CD4-positive, alpha-beta T cell treated with Interferon gamma for 1 hour (primary cell): ENCODE measurements around the gene RBM22.
"Not testable (repeated sequence)": the region's sequence is repeated elsewhere in the genome, so short reads cannot be mapped to it uniquely, and the experiment has no call there.

Experiments used
- DNase-seq: peaks from one replicate; pipeline ENCODE4 v3.0.0-alpha.2; 2020

The RBM22 gene

DNA sequence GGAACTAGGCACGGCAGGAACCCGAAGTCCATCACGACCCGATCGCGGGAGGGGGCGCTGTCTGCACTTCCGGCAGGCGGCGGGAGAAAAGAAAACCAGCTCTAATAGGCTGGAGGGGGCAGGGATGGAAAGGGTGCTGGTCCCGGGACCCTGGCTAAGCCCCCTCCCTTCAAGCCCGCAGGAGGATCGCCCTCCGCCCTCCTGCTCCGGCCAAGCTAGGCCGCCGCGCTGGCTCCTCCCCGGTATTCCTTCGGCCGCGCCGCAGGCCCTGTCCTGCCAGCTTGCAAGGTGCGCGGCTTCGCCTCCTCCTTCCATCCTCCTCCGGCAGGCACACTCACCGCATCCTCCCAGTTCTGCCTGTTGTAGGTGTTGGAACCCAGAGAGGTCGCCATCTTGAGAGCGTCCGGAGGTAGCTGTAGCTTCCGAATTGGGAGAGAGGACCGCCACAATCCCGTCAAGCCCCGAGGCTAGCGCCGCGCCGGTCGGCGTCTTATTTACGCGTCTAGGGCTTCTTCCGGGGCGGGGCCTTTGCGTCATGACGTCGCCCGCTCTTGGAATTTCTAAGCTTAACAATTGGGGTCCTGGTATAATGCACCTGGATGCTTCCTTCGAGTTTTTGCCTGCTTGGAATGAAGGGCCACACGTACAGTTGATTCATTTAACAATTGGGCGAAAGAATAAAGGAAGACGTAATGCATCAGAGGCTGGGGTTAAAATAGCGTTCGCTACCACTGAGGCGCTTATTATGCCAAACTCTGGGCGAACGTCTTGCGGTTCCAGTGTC is at the start of gene RBM22:
TSS of gene RBM22 (minus strand) at position 469 of the 784 bp plus-strand sequence. CDS start at position 392, 77 bp downstream.
- DNase-seq: peak; percentile 90

DNA sequence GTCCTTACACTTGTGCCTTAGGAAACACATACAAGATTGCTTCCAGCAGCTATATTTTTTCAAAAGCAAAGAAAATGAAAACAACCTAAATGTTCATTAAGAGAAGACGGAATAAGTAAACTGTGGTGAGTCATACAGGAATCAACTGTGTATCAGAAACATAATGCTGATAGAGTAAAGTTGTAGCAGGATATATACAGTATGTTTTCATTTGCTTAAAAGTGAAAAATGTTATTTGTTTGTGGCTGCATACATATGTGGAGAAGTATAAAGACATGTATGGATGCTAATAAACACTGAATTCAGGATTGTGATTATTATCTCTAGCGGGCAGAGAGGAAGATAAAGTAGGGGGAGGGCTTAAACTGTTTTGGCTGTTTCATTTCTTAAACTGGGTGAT is 49.6 kb upstream of the RBM22 start:
- DNase-seq: no peak

DNA sequence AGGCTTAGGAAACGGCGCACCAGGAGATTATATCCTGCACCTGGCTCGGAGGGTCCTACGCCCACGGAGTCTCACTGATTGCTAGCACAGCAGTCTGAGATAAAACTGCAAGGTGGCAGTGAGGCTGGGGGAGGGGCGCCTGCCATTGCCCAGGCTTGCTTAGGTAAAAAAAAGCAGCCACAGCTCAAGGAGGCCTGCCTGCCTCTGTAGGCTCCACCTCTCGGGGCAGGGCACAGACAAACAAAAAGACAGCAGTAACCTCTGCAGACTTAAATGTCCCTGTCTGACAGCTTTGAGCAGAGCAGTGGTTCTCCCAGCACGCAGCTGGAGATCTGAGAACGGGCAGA is 42.3 kb upstream of the RBM22 start:
- not testable (repeated sequence) for DNase-seq

DNA sequence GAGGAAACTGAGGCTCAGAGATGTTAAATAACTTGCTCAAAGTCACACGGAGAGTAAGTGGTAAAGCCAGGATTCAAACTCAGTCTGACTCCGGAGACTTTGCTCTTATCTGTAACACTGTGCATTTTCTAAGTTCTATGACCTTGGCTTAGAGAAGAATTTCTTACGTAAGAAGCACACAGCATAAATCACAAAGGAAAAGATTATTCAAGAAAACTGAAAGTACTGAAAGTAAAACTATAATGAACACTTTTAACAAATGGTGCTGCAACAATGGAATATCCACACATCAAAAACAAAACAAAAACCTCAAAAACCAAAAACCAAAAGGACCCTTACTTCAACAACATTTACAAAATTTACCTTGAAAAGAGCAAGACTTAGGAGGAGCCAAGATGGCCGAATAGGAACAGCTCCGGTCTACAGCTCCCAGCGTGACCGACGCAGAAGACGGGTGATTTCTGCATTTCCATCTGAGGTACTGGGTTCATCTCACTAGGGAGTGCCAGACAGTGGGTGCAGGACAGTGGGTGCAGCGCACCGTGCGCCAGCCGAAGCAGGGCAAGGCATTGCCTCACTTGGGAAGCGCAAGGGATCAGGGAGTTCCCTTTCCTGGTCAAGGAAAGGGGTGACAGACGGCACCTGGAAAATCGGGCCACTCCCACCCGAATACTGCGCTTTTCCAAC is 41.7 kb upstream of the RBM22 start:
- not testable (repeated sequence) for DNase-seq

GRCh38 chr5:150740992-150741391 is 40.1 kb upstream of the RBM22 start:
- no peak for DNase-seq

DNA sequence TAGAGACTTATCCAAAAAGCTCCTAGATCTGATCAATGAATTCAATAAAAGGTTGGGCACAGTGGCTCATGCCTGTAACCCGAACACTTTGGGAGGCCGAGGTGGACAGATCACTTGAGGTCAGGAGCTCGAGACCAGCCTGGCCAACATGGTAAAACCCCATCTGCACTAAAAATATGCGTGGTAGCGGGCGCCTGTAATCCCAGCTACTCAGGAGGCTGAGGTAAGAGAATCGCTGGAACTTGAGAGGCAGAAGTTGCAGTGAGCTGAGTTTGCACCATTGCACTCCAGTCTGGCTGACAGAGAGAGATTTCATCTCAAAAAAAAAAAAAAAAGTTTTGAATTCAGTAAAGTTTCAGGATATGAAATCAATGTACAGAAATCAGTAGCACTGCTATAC is 38.0 kb upstream of the RBM22 start:
- no peak for DNase-seq

DNA sequence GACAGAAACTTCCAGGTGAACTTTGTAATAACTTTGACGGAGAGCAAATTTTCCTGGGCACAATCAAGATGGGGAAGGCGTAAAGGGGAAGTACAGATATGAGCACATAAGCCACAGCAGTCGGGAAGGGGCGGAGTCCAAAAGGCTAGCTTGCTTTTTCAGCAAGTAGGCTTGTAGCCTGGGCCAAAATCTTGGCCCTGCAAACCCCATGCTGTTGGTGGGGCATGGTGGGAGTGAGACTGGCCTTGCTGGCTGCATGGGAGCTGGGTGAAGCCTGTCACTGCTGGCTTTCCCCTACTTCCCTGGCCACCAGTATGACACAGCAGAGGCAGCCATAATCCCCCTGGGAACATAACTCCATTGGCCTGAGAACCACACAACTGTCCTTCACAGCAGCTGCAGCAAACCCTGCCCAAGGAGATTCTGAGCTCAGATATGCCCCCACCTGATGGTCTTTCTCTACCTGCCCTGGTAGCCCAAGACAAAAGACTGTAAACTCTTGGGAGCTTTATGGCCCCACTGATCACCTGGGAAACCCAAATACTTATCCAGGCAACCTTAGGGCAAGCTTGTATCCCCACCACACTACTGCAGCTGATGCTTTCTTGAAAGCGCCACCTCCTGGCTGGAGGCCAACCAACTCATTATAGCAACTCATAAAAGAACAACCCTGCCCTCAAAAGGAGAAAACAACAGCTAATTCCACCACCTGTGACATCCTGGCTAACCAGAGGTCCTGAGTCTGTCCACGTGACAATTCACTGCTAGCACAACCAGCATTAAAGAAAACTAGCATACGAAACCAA is 33.9 kb upstream of the RBM22 start:
- DNase-seq: peak; percentile 48

- no peak for DNase-seq
Observed at GRCh38 chr5:150731669-150732242, 30.9 kb upstream of the RBM22 start.

DNA sequence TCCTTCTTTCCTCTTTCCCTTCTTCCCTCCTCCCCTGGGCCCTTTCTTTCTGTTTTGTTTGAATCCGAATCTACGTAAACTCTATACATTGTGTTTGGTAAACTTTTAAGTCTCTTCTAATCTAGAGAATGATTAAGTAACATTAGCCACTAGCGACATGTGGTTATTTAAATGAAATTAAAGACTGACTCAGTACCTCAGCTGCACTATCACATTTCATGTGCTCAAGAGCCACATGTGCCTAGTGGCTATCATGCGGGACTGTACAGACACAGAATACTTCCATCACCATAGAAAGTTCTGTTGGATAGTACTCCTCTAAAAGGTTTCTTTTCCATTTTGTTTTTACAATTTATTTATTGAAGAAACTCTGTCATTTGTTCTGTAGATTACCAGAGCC is 29.0 kb upstream of the RBM22 start:
- no peak for DNase-seq

DNA sequence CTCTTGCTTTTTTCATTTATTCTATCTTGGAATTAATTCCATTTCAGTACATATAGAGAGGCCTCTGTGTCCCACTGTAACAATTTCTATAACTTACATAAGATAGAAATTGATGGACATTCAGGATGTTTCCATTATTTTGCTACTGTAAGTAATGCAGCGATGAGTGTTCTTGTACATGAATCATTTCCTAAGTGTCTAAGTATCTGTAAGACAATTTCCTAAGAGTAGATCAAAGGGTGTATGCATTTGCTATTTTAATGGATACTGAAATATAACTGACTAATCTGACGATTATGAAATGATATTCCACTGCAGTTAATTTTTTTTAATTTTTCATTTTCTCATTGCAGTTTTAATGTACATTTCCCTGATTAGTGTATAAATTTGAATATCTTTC is 23.0 kb upstream of the RBM22 start:
- DNase-seq: no peak

DNA sequence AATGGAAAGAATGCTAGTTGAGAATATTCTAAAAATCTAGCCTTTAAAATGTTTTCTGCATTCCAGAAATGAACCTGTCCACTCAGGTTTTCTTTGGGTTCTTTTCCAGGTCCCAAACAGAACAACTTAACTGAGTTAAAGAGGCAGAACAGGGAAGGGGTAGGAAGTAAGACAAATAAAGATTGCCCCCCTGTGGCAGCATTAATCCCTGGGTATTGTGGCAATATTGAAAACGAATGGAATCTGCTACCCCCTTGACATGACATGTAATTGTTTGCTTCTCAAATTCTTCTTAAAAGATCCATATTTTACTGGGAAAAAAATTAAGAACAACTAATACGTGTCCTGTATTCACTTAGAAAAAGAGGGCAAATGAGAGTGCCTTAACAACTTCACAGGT is 9.3 kb upstream of the RBM22 start:
- DNase-seq: no peak

DNA sequence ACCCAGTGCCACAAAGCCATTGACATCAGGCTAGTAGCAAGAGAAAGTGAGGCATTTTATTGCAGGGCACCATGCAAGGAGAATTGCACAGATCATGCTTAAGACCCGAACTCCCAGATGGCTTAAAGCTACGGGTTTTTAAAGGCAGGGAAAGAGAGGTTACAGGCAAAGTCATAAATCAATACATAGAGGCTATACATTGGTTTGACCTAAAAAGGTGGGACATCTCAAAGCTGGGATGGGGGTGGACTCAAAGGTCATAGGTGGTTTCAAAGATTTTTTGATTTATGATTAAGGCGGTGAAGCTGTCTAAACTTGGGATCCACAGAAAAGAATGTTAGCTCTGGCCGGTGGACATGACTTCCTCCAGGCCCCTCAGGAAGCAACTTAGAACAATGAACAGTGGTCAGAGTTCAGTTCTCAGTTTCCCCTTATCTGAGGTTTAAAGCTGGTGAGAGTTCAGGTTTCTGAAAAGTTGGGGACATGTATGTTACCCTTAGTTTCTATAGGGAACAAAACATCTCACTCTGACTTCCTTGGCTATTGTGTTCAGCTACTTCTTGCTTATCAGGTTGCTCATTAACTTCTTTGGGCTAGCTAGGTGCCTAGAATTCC is 6.0 kb upstream of the RBM22 start:
- no peak for DNase-seq

- no peak for DNase-seq
Observed at GRCh38 chr5:150703762-150704161, 2.9 kb upstream of the RBM22 start.

- DNase-seq: no peak
Observed at GRCh38 chr5:150700246-150700593, 642 bp downstream of the RBM22 start.

GRCh38 chr5:150694612-150695011 is 6.2 kb downstream of the RBM22 start:
- DNase-seq: no peak

- no peak for DNase-seq
Observed at GRCh38 chr5:150692276-150692675, 8.6 kb downstream of the RBM22 start.

DNA sequence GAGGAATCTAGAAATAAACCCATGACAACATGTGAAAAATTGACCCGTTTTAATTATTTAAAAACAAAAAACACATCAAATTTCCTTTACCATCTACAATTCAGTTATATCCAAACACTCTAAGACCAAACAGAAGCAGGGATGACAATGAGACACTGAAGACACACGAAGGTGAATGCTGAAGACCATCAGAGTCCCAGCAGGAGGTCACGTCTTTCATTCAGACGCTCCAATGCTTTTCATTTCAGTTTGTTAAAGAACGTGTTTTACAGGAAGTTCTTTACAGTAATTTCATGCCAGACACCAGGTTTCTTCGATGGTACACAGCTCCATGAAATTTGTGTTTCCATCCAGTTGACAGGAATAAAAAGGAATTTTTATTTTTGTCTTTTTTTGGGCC is 10.1 kb downstream of the RBM22 start:
- DNase-seq: no peak

- no peak for DNase-seq
Observed at GRCh38 chr5:150689120-150689519, 11.7 kb downstream of the RBM22 start.

DNA sequence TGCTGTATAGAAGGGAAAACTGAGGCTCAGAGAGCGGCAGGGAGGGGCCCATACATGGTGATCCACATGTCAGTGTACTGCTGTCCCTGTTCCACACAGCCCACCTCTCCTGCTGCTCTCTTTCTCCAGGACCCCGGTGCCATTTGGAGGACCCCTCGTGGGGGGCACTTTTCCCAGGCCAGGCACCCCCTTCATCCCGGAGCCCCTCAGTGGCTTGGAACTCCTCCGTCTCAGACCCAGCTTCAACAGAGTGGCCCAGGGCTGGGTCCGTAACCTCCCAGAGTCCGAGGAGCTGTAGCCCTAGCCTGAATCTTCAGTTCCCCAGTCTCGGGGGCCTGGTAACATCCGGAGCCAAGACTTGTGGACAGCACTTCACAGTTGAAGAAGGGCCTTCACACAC is 24.3 kb downstream of the RBM22 start:
- no peak for DNase-seq

GRCh38 chr5:150675069-150675468 is 25.8 kb downstream of the RBM22 start:
- DNase-seq: no peak

GRCh38 chr5:150674341-150674821 is 26.5 kb downstream of the RBM22 start:
- DNase-seq: no peak

DNA sequence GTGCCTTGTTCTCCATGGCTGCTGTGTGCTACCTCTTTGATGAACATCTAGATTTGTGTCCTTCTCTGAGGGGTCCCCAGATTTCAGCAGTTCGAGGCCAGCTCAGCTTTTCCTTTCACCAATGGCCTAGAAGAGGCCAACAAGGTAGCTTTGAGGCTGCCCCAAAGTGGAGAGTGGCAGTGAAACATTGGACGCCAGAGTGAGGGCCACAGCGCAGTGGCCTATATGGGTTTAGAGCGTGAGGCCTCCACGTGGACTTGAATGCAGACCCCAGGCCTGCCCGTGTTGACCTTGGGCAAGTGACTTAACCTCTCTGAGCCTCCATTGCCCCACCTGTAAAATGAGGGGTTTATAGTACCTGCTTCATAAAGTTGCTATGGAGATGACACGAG is 28.0 kb downstream of the RBM22 start:
- DNase-seq: no peak
